ENCODE results near the gene S100A16.
"Not testable (repeated sequence)": the region's sequence is repeated elsewhere in the genome, so short reads cannot be mapped to it uniquely, and the experiment has no call there.

S100A16 gene

GRCh38 chr1:153563483-153563901, 49.4 kb downstream of the S100A16 start:
- no peak for DNase-seq (ENCODE audit: low read depth in 3 of 3)

GRCh38 chr1:153562021-153562420, 50.9 kb downstream of the S100A16 start:
- DNase-seq (ENCODE audit: low read depth in 3 of 3): not testable (repeated sequence)

GRCh38 chr1:153561466-153561985, 51.4 kb downstream of the S100A16 start:
- no peak for DNase-seq (ENCODE audit: low read depth in 3 of 3)

GRCh38 chr1:153560771-153561465, 52.0 kb downstream of the S100A16 start:
- DNase-seq (ENCODE audit: low read depth in 3 of 3): no peak

- no peak for DNase-seq (ENCODE audit: low read depth in 3 of 3)
Measured at GRCh38 chr1:153560241-153560640, 52.7 kb downstream of the S100A16 start.

- no peak for DNase-seq (ENCODE audit: low read depth in 3 of 3)
Measured at GRCh38 chr1:153557877-153558276, 55.1 kb downstream of the S100A16 start.

Data from stimulated activated CD4-positive, alpha-beta T cell treated with anti-CD3 and anti-CD28 coated beads, TNF-alpha, amount 100 ng/mL, for 24 hours (primary cell).